GM03348 (cell line): ENCODE measurements around the gene P2RX3.
"Not testable (repeated sequence)": the region's sequence is repeated elsewhere in the genome, so short reads cannot be mapped to it uniquely, and the experiment has no call there.

Source experiments
- DNase-seq: peaks from one replicate; pipeline ENCODE4 v3.0.0; 2012; ENCODE audit warnings: low spot score

P2RX3 gene

DNA sequence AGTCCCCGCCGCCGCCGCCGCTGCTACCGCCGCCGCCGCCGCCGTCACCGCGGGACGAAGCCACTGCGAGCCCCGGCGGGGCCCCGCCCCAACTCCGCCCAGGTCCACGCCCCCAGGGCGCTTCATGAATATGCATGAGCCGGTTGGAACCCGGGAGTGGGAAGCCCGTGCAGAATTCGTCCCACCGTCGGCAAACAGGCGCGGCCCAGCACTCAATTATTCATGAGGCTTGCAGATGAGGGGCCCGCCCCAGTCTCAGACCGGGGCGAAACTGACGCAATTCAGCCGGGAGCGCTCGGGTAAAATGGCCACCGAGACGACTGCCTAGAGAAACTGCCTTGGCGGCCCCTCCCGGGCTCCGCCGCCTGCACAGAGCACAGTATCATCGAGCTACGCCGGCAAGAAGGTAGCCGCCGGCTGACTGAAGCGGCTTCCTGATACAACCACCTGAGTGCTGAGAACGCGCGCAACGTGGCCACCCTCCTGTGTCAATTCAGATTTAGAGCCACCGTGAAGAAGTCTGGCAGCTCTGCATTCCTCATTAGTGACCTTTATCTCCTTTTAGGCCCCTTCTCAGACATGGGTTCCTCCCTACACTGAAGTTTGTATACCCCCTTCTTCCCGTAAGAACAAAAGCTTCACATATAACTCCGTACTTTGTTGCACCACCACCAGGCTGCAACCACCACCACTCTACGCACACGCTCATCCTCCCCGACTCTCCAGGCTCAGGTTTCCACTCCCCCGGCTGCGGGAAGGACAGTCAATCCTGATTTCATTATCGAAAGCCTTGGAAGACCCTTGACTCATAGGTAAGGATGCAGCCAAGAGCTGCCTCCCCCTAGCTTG, 13.0 kb upstream of the P2RX3 start, which contains the start of gene TNKS1BP1:
Gene TNKS1BP1, minus strand, starts transcription at position 67 of the 849 bp plus-strand sequence. CDS start 3,067 bp downstream, outside the sequence.
- DNase-seq, result peak; percentile 96

DNA sequence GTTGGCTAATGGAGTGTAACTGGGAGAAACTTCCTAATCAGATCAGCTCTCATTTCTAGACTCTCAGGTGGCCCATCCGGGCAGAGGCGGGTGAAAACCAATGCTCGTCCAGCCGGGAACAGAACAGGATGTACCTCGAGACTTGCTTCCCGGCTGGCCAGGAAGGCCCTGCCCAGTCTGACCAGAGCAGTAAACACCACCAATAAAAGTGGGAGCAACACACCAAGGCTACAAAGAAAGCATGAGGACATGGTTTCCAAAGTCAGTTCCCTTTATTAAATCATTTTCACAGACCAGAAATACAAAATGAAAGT, 12.5 kb upstream of the P2RX3 start:
- no peak for DNase-seq

DNA sequence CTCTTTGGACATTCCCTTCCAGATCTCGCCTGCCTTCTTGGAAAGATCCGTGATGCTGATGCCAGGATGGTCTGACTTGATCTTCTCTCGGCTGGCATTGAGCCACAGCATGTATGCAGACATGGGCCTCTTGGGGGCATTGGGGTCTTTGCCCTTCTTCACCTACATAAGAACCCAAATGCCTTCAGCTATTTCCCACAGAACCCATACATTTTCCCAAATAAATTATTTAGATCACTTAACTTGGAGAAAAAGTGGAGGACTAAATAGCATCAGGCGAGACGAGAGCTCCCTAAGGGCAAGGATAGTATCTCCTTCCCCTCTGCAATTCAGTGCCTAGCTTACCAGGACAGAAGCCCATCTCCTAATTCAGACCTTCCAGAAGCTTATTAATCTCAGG, 10.4 kb upstream of the P2RX3 start:
- no peak for DNase-seq

DNA sequence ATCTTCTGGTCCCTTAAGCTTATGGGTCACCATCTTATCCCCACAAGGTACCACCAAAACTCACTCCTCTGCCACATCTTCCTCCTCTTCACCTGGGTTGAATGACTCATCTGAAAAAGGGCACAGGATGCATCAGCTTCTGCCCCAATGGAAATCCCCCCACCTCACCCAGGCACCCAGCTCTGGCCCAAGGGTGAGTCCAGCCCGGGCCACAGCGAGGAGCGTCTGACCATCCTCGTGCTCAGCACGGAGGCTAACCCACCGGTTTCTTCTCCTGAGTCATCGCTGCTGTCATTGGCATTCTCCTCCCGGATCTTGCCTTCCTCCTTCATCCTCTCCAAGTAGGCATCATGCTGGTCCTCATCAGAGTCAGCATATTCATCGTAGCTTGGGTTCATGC, 8.1 kb upstream of the P2RX3 start:
- DNase-seq, result no peak

DNA sequence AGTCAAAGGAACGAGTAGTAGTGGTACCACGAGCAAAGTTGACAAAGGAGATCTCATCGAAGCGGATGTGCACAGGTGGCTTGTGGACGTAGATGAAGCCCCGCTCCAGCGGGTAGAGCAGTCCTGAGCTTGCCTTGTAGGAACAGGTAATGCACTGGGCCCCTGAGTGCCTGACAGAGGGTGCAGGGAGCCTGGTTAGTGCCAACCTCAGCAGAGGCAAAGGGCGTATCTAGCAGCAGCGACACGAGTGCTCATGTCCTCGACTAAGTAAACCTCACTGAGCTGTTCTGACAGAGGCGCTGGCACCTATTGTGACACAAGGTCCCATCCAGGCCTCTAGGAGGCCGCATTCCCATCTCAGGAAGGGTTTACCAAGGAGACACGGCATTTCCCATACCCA, 6.4 kb upstream of the P2RX3 start:
- no peak for DNase-seq

DNA sequence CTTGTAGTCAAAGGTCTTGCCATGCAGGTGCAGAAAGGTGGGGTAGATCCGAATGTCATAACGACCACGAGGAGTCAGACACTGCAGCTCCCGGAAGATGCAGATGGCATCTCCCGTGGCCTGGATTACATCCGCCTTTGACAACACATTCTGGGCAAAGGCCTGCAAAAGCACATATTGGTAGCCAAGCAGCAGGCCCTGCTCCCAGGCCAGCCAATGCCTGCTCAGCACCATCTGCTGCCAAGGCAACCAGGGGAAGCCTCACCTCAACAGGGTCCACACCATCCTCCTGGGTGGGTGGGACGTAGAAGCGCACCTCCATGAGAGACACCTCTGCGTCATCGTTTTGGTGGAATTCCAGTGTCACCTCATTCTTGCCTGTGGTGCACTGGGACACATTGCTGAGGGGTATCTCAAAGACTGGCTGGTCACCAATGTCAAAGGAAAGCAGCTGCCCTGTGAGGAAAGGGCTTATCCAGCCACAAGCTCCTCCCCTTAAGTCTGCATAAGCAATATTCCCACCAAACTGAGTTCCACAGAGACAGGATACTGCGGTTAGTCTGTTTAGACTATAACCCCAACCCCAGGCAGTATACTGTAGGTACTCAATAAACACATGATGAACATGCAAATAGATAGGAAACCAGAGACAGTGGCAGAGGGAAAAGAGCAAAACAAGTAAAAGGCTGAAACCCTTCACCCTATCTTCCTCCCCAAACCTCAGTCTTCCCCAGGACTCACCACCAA, 5.3 kb upstream of the P2RX3 start:
- no peak for DNase-seq

DNA sequence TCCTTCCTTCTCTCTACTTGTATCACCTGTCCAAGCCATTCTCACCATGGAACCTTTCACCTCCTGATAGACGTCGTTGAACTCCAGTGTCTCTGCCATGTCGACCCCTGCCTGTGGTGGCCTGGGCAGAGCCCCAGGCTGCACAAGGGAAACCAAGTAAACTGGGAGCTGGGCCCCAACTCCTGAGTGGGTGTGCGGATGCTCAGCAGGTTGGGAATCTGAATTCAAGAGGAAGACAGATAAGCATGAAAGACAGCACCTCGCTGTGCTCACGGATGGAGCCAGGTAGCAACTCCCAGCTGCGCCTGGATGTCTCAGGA, 3.2 kb upstream of the P2RX3 start:
- no peak for DNase-seq

DNA sequence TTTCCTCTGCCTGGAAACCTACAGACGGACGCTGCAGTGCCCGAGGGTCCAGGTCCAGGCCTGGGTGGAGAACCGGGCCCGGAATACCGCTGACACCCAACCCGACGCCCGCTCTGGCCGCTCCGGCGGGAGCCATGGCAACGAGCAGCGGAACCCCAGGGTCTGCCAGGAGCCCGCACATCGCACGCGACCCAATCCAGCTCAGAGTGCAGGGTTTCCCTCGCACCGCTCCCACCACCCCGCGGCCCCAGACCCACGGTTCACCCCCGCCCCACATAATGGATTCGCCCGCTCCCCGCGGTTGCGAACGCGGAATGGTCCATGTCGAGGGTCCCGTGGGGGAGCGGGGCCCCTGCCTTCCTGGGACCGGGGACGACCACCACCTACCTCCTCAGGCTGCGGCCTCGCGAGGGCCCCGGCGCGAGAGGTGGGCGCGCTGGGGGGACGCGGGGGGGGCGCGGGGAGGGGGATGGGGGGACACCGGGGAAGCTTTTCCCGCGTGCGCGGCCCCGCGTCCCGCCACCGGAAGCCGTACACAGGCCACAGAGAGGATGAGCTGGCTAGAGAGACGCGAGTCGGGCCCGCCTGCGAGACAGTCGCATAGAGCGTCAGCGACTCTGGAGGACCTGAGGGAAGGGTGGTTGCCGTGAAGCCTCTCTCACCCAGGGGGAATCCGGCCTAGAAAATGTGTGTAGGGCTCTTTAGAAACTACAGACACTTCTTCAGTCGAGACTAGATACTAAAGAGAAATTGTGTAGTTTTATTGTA, 2.6 kb upstream of the P2RX3 start, which contains the start of gene SSRP1:
Gene SSRP1, minus strand, starts transcription at position 550 of the 768 bp plus-strand sequence. CDS start 771 bp downstream, outside the sequence.
- DNase-seq, result peak; percentile 94

DNA sequence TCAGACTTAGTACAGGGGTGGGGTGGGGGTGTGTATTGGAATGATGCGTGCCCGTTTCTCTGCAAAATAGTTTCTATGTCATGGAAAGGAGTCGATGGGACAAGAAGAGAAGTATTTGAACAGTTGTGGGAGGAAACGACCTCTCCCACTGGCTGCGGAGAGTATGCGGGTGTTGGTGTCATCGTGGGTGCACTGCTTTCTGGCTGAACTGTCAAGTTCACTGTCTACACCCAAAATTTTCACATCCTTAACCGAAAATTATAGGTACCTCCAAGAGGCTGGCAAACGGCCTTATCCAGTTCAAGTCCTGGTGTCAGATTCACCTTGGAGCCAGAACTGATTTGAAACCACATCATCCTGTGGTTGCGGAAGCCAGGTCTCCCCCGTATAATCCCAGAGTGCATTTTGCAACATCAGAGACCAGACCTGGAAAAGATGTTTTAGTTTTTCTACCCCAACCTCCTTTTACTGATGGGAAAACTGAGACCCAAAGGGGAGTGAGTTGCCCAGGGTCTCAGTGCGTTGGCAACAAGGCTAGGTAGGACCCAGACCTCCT, 2.0 kb upstream of the P2RX3 start:
- peak; percentile 34 for DNase-seq

DNA sequence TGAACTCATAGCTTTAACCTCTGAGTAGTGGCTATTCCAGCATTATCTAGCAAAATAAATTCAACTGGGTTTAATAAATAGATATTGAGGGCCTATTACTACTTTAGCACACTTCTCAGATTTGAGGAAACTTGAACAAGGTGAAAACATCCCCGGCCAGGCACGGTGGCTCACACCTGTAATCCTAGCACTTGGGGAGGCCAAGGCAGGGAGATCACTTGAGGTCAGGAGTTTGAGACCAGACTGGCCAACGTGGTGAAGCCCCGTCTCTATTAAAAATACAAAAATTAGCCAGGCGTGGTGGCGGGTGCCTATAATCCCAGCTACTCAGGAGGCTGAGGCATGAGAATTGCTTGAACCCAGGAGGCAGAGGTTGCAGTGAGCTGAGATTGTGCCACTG, 1.3 kb upstream of the P2RX3 start:
- DNase-seq, result not testable (repeated sequence)

DNA sequence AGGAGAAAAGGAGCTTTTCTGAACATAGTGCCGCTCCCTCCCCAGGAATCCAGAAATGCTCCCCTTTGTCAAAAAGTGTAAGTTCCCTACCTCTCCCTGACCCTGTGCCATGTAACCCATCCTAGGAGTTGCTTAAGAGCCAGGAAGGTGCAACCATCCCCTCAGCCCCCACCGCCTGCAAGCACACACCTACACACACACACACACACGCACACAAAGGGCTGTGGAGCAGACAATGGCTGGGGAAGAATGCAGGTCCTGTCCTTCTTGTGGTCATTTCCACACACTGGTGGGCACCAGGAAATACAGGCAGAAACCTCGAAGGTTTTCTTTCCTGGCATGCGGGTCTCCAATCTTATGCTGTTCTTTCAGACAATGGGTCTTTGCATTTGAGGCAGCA, 1.2 kb downstream of the P2RX3 start:
- no peak for DNase-seq

DNA sequence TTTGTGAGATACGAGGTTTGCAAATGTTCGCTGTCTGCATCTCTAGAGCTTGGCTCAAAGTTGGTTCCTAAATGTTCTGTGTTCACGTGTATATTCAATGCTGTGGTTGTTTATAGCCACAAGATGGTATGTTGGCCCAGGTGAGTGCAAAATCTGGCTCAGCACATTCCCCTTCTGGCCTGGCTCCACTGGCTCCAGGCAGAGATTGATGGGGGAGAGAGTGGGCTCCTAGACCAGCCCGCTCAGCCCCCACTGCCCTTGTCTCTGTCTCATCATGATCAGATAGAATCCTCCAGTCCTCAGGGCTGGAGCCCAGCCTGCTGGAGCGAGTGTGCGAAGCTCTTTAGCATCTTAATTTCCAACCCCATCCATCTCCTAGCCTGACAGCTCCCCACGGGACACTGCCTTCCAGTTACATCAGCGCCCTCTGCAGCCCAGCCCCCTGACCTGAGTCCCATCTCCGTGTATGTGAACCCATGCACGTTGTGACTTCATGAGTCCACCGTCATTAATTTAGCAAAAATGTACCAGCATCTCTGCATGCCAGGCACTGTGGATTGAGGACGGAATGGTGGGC, 2.0 kb downstream of the P2RX3 start:
- peak; percentile 33 for DNase-seq

DNA sequence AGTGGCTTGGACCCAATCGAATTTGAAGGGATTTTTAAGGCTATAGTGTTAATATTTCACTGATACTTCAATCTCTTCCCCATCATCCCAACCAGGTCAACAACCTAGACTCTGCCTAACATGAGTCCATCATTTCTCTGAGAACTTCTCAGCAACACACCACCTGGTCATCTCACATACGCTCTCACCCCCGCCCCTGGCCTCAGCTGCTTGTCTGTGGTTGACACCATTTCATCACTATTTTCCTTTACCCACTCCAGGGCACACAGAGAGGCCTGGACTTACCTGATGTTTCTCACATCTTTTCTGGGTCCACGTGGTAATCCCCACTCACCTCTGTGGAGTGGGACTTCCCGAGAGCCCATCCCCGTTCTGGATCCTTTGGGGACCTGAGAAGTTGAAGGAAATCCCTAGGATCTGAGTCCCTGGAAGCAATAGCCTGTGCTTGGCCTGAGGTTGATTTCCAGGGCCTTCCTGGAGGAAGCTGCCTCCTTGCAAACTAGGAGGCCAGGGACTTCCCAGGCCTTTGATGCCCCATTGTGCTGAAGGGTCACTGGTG, 3.2 kb downstream of the P2RX3 start:
- DNase-seq, result no peak

DNA sequence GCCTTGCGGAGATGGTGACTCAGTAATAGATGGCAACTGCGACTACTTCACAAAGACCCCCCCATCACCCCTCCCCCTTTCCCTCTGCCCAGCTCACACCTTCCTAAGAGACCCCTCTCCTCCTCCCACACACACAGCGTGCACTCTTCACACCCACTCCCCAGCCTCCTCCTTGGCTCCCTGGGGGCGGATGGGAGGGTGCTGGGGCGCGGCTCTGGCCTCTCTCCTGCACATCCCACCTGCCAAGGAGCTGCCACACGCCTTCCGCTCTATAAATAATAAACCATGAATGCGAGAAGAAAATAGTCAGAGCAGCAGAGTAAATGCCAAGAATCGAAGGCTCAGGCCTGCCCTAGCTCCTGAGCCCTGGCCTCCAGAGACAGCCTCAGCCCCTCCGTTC, 4.5 kb downstream of the P2RX3 start:
- no peak for DNase-seq

DNA sequence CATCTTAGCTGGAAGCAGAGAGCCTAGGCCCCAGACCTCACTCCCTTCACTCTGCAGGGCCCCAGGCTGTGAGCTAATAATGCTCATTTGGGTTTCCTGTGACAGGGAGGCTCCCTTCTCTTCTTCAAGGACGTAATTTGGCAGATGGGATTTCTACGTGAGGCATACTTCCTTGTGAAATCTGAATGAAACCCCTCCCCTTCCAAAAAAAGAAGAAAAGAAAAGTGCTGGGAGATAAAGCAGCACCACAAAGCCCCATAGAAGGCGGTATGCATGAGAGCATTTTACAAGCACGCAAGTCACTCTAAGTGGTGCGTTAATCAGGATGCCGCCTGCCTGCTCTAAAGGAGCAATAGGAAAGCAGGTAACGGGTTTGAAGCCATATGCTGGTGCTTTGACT, 5.7 kb downstream of the P2RX3 start:
- no peak for DNase-seq

DNA sequence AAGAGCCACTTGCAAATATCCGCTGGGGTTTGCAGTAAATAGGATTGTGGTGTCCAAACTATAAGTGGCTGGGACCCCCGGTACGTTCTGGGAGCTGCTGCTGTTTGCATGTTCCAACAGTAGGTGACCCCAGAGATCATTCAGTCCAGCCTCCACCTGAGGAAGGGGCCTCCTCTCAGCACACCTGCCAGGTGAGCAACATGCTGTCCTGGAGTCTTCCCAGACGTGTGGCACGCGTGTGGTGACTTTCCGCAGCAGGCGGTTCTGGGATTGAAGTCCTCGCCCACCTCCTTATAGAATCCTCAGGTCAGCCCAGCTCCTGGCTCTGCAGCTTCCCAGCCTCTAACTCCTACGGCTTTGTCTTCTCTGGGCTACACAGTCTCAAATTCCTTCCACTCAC, 6.7 kb downstream of the P2RX3 start:
- no peak for DNase-seq

DNA sequence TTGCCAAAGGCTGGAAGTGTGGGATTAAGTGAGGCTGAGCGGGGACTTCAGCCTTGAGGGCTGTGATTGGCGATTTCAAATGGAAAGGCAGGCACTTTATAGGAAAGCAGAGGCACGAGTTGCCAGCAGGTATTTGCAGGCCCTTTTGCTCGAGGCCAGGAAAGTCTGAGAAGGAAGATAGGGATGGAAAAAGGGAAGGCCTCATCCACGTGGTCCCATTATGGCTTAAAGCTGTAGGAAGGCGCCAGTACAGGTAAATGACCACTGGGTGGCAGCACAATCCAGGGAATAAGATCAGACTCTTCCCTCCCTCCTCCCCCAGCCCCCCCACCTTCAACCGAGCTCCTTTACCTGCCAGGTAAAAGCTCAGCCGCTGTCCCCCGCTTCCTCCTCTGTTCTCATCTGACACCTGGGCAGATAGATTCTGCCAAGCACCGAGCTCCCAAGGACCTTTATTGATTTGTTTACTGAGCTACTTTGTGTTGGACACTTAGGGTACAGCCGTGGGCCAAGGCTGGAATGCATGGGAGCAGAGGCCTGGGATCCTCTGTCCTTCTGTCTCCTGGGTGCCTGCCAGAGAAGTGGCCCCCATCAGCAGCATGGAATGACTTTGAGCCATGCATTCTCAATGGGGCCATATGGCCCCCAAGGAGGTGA, 7.5 kb downstream of the P2RX3 start:
- DNase-seq, result peak; percentile 89

DNA sequence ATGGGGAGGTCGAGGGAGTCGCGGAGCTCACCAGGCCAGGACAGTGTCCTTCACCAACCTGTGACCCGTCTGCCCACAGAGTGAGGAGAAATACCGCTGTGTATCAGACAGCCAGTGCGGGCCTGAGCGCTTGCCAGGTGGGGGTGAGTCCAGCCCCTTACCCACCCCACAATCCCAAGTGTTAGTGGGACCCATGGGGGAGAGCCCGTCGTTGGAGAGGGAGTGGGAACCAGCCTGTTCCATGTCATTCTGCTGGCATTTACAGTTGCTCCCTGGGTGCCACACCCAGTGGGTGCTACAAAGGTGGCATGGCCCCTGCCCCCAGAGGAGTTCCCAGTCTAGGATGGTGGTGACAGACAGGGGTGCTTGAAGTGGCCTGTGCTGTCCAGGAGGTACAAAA, 9.2 kb downstream of the P2RX3 start:
- no peak for DNase-seq

DNA sequence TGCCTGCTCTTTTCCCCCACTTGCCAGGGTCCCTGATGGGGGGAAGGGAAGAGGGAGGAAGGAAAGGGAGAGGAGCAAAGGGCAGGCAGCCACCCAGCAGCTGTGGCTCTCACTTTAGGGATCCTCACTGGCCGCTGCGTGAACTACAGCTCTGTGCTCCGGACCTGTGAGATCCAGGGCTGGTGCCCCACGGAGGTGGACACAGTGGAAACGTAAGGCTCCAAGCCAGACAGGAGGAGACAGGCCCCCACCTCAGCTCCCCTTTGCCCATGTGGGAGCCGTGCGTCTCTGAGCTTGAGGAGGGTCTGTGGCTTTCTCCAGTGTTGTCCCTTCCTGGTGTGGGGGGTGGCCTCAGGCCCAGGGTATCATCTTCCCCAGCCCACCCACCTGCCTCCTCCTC, 9.9 kb downstream of the P2RX3 start:
- no peak for DNase-seq

DNA sequence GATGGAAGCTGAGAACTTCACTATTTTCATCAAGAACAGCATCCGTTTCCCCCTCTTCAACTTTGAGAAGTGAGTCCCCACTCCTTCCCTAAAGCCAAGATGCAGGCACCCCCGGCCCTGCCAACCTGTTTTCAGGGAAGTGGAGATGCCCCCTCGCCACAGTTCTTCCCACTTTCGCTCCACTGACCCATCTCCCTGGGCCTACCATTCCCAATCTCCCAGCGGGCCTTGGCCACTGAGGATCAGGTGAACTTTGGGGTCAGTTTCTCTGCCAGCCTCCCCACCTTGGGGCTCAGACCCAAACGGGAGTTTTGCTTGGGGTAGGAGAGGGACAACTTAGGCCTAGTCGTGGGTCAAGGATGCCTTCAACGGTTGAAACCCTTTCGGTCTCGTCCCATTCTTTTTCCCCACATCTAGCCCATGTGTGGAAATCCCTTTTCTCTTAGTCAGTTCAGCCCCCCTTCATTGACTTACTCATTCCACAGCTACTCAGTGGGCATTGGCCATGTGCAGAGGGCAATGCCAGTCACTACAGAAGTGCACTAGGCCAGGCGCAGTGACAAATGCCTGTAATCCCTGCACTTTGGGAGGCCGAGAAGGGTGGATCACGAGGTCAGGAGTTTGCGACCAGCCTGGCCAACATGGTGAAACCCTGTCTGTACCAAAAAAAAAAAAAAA, 10.6 kb downstream of the P2RX3 start:
- no peak for DNase-seq
